GM21381 (cell line): ENCODE data around the gene CHRNA1.
"Not testable (repeated sequence)": the region's sequence is repeated elsewhere in the genome, so short reads cannot be mapped to it uniquely, and the experiment has no call there.

Experiments
- ATAC-seq: cut with Tn5 transposase; IDR thresholded peaks from one replicate; pipeline ENCODE4 v1.9.1; 2021; ENCODE audit warnings: mild to moderate bottlenecking, moderate library complexity; ENCODE audit not compliant: unreplicated experiment

The CHRNA1 gene

DNA sequence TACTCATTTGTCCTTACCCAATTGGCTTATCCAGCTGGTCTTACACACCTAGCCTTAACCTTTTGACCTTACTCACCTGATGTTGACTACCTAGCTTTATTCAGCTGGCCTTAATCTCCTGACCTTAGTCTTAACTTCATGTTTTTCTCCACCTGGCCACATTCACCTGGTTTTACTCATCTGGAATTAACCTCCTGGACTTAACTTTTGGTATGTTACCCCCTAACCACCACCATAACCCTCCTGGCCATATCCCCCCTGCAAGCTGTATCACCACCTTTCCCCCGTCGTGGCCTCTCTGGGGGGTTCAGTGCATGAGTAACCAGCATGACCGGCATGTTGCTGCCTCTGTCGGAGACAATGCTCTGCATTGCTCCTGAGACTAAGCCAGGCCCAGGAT, 45.7 kb downstream of the CHRNA1 start:
- ATAC-seq: no peak

DNA sequence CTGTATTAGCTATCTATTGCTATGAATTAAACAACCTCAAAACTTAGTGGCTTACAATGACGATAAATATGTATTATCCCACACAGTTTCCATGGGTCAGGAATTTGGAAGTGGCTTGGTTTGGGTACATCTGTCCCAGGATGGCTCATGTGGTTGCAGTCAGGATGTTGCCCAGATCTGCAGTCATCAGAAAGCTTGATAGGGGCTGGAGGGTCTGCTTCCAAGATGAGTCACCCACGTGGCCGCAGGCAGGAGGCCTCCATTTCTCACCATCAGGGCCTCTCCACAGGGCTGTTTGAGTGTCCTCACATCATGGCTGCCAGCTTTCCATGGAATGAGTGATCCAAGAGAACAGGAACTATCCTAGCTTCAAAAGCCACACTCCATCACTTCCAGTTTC, 46.4 kb downstream of the CHRNA1 start:
- ATAC-seq: no peak

DNA sequence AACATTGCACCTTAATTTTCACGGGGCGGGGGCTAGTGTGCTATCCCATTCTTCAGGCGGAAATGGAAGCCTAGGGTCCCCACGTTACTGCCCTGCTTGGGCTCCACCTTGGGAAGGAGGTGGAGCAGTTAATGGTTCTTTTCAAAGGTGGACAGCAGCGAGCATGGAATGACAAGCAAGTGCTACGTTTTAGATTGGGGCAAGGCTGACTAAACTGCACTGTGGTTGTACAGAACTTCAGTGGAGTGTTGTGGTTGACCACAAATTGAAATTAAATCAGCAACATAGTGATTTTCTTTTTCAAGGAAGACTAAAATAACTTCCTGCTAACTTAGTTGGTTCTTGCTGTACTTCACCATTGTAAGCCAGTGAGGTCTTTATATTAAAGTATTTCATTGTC, 47.0 kb downstream of the CHRNA1 start:
- no peak for ATAC-seq

DNA sequence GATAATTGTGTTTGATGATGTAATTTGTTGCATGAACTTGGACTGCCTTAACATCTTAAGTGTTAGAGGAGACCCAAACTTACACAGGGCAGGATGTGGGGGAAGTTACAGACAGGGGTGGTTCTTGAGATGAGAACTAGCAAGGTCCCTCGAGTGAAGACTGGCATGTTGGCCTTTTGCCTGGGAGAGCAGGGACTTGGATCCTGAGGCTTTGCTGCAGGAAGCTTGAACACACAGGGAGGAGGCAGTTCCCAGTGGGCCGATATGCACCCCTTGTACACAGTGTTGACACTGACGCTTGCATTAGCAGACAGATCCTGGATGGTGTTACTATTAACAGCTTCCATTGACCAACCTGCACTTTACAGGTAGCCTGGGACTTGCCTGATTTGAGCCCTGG, 47.5 kb downstream of the CHRNA1 start:
- ATAC-seq: no peak

DNA sequence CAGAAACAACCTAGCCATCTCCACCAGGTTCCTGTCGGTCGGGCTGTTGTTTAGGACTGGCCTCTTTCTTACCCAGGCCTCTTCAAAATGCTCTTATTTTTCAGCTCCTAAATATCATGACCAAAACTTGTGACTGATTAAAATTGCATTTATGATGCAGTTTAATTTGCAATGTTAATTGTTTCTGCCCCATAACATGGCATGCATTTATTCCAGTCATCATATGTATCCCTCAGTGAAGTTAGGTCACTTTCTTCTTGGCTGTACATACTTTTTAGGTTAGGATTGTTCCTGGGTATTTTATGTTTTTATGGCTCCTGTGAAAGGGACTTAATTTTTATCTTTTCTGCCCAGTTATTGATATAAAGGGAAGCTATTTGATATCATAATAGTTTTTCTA, 50.6 kb downstream of the CHRNA1 start:
- no peak for ATAC-seq

DNA sequence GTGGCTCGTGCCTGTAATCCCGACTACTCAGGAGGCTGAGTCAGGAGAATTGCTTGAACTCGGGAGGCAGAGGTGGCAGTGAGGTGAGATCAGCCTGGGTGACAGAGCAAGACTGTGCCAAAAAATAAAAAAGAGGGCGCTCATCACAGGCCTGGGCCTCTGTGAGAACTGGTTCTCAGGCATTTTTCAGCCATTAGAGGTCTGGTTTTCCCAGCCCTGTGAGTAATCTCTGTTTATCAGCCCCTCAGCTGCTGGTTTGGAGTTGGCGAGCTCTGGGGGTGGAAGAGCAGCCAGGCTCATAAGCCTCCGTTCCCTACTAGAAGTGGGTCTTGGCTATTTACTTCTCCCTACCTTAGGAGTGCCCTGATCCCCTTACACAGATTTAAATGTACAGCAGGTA, 53.1 kb downstream of the CHRNA1 start:
- no peak for ATAC-seq

DNA sequence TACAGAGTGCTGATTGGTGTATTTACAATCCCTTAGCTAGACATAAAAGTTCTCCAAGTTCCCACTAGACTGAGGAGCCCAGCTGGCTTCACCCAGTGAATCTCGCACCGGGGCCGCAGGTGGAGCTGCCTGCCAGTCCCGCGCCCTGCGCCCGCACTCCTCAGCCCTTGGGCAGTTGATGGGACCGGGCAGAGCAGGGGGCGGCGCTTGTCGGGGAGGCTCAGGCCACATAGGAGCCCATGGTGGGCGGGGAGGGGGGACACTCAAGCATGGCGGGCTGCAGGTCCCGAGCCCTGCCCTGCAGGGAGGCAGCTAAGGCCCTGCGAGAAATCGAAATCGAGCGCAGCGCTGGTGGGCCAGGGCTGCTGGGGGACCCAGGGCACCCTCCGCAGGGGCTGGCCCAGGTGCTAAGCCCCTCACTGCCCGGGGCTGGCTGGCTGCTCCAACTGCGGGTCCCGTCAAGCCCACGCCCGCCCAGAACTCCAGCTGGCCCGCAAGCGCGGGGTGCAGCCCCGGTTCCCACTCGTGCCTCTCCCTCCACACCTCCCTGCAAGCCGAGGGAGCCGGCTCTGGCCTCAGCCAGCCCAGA, 54.8 kb downstream of the CHRNA1 start:
- ATAC-seq: not testable (repeated sequence)

DNA sequence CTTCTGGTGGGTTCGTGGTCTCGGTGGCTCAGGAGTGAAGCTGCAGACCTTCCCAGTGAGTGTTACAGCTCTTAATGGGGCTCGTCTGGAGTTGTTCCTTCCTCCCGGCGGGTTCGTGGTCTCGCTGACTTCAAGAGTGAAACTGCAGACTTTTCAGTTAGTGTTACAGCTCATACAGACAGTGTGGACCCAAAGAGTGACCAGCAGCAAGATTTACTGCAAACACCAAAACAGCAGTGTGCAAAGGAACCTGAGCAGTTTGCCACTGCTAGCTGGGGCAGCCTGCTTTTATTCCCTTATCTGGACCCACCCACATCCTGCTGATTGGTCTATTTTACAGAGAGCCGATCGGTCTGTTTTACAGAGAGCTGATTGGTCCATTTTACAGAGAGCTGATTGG, 55.6 kb downstream of the CHRNA1 start:
- ATAC-seq: no peak

DNA sequence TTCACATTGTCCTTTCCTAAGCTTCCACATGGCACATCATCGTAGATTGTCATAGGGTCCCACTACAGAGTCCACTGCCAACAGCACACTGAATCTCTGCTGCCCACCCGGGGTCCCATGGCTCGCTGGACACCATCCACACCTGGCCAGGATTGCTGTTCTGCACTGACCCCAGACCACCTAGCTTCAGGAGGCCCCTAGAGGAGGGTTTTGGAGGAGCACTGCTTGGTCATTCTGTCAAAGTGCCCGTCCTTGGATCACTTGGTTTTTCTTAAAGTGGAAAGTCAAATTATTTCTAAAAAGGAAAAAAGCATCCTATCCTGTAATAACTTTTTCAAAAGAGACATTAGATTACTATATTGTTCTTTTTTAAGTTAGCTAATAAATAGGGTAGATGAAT, 59.0 kb downstream of the CHRNA1 start:
- ATAC-seq: no peak

DNA sequence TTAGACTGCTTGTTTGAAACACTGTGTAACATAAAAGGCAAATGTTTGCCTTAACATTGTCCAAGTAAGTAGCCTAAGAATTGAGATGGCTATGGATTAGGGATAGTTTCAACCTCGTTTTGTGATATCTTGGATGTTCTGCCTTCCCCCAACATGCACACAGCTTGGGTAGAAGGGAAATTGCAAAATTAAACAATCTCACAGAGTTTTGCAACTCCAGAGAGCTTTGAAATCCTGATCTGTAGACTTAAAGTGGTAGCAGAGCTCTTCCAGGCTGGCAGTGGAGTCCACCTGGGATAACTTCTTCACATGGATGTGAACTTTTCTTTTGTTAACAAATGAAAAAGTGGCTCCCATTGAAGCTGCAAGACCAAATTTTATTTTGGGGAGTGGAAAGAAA, 59.6 kb downstream of the CHRNA1 start:
- ATAC-seq: no peak

DNA sequence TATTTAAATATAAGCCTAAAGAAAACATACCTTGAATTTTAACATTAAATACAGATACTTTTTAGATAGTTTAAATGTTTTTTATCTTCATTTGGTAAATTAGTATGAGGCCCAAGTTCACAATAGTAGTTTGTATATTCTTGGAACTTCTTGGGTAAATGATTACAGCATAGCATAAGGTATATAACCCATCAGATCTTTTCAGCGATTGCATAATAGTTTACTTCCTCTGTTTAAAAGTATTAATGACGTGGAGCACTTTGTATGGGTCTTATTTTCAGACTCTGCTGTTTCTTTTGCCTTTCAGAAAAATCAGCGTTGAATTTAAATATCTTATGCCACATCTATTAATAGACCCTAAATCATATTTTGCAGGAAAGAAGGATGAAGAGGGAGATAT, 60.2 kb downstream of the CHRNA1 start:
- ATAC-seq: no peak

DNA sequence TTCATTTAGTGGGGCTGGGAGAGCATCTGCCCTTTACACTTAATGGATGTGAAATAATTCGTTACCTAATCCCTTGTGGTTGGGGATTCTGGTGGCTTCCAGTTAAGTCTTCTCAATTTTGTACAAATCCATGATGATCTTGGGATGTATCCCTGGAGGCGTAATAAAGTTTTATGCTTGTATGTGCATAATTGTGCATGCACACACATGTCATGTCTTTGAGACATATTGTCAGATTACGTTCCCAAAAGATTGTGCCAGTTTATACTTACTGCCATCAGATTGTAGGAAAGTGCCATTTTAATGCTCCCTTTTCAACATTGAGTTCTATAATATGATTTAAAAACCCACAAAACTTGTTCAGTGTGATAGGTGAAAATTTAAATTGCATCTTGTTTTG, 60.8 kb downstream of the CHRNA1 start:
- no peak for ATAC-seq

DNA sequence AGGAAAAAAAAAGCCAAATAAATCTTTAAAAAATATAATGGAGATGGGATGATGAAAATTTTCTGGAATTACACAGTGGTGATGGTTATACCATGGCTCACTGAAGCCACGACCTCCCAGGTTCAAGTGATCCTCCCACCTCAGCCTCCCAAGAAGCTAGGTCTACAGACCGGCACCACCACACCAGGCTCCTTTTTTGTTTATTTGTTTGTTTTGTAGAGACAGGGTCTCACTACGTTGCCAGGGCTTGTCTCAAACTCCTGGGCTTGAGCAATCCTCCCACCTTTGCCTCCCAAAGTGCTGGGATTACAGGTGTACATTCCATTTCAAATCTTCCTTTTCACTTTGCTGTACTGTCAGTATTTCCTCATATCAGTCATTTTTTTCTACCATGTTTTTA, 61.7 kb downstream of the CHRNA1 start:
- no peak for ATAC-seq

DNA sequence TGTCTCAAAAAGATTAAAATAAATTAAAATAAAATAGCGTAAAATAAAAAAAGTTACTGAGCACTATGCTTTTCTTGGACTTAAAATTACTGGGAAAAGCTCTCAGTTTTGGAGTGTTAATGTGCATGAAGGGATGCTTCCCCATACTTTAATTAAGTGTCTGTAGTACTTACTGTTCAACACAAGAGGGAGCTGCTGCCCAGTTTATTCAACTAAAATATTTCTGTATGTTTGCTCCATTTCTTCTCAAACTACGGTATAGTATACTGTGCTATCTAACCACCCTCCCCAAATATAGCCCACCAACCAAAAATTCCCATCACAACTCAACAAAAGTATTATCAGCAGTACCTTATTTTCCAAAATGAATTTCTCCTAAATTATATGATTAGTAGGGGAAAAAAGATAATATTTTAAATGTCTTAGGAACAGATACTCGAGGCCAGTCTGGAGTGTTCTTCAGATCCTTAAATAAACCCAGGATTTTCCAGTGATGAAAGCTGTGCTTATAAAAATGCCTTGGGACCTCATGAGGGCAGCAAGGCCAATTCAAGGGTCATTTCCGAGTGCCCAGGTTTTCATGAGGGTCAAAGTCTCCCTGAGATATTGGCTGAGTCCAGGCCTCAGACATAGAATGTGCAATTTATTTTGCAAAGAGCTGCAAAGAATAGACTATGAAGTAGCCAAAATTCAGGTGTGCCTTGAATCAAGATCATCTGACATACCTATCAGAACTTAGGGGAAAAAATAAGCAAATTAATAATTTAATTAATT, 64.1 kb downstream of the CHRNA1 start:
- ATAC-seq: no peak
